Posterior cingulate gyrus (tissue), 11 donors: ENCODE measurements around the gene CDH22.
A peak's percentile ranks its signal among the peaks of the same experiment; 100 is the strongest.

ENCODE experiments used
- DNase-seq, 10 donors: peaks; one replicate each; pipeline versions ENCODE4 v3.0.0 to v3.0.0-alpha.2; 2020 to 2021; ENCODE audit warnings: mixed read lengths in 3 of 10
- intact Hi-C: fragments of 100-400 bp; cut with DNase I; formaldehyde crosslinking; loops from one replicate; pipeline ENCODE4 v1.15.1; 2023

The CDH22 gene

GRCh38 chr20:46325789-46326188, 17.5 kb upstream of the CDH22 start:
- DNase-seq = no peak
- intact Hi-C loops = no loop called here

GRCh38 chr20:46324960-46325703, 16.8 kb upstream of the CDH22 start:
- no peak for DNase-seq
- intact Hi-C loops = no loop called here

GRCh38 chr20:46324379-46324778, 16.1 kb upstream of the CDH22 start:
- DNase-seq = no peak
- intact Hi-C loops = no loop called here

- intact Hi-C loops = no loop called here
- DNase-seq = no peak
These were observed 15.3 kb upstream of the CDH22 start for GRCh38 chr20:46323557-46323956.

GRCh38 chr20:46322641-46323040, 14.3 kb upstream of the CDH22 start:
- DNase-seq = no peak
- intact Hi-C loops = no loop called here

DNA sequence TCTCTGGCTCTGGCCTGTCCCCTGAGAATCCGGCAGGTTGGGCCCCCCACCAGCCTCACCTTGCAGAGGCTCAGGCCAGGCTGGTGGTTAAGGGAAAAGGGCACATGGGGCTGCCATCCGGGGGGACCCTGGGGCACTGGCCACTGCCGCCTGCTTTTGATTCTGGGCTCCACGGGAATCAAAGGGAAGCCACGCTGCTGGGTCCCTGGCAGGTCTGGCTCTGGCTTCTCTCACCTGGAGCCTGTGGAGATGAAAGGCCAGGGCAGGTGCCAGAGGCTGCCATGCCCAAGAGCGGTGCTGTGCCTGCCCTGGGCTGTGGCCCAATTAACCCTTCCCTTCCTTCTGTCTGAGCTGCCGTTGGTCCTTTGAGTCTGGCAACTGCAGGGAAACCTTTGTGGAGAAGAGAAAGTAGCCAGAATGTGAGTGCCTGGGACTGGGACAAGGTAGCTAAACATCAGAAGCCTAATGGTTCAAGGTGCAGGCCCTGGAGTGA, 9.4 kb upstream of the CDH22 start:
- intact Hi-C loops = no loop called here
- DNase-seq = peak in 1 of 10 donors; percentile 65

DNA sequence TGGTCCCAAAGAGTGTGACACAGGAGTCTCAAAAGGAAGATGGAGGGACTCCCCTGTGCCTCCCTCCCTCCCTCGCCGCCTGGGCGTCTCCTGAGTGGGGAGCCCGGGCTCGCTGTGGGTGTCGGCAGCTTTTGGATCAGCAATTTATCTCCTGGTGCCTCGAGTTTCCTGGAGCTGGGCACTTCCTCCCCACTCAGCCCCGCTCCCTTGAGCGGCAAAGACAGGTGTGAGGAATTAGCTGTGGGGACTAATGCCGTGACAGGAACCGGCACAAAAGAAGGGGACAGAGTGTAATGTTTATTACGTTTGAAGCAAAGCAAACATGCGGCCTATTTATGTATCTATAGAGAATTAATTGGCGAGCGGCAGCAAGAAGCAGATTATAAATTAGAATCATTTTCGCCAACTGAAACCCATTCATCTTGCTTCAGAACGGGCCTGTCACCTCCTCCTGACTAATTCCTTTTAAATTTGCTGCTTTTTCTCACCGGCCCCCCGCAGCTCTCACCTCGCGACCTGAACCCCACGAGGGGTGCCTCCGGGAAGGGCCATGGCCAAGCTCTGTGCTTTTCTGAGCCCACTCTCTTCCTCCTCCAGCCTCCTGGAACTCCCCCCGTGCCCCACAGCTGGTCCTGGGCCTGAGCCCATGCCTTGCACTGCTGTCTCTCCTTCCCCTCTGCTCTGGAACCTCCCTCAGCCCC, 8.8 kb upstream of the CDH22 start:
- intact Hi-C loops = no loop called here
- DNase-seq = peak in 1 of 10 donors; percentile 57

- intact Hi-C loops = no loop called here
- DNase-seq = peak in 1 of 10 donors; percentile 60
These were observed 7.0 kb upstream of the CDH22 start for GRCh38 chr20:46315311-46315710.

DNA sequence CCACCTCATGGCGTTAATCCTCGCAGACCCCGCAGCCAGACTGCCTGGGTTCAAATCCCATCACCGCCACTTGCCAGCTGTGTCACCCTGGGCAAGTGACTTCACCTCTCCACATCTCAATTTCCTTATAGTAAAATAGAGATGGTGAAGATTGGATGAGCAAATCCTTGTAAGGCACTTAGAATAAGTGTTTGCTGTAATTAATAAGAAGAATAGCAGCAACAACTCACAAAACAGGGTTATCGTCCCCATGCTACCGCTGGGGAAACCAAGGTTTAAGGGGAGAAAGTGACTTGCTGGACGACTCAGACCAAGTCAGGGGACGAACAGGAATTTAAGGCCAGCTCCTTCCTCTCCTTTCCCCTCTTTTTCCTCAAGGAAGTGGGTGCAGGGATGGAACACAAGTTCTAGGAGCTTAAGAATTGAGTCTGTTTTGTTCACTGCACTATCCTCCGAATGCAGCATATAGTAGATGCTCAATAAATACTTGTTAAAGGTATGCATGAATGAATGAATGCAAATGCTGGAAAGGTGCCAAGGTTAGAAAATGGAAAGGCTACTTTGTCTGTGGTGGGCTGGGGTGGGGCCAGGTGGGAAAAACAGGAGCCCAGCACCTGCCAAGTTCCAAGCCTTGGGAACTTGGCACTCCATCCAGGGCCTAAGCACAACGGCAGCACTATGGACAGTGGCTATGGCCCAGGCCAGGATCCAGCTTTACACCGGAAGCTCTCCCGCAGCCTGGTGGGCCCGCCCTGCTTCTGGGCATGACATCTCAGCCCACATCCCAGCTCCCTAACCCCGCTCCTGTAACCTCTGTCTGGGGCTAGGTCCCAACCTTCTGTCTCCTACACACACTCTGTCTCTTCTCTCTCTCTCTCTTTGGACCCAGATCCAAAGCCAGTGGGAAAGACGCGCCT, 4.9 kb upstream of the CDH22 start:
- intact Hi-C loops = no loop called here

GRCh38 chr20:46312075-46312944, 4.0 kb upstream of the CDH22 start:
- no peak for DNase-seq
- intact Hi-C loops = no loop called here

More for the DNA sequence above, 4.9 kb upstream of the CDH22 start:
- peak in 2 of 10 donors; percentile 45 to 63 for DNase-seq

- DNase-seq = peak in 1 of 10 donors; percentile 24
- intact Hi-C loops = no loop called here
These were observed 3.4 kb upstream of the CDH22 start for GRCh38 chr20:46311719-46312074.

- peak in 1 of 10 donors; percentile 55 for DNase-seq
- intact Hi-C loops = no loop called here
These were observed 2.8 kb upstream of the CDH22 start for GRCh38 chr20:46311039-46311650.

GRCh38 chr20:46309945-46310344, 1.6 kb upstream of the CDH22 start:
- DNase-seq = peak in 1 of 10 donors; percentile 8
- intact Hi-C loops = loop anchor here (2.0 kb wide), 2 partner anchors 39 to 179 kb away; no protein-coding TSS in a partner anchor

- intact Hi-C loops = loop anchor here (2.0 kb wide), 2 partner anchors 41 to 177 kb away; no protein-coding TSS in a partner anchor
- DNase-seq = no peak
These were observed 370 bp downstream of the CDH22 start for GRCh38 chr20:46307999-46308257.

- peak; percentile 25 to 94 (median 54) for DNase-seq
- intact Hi-C loops = no loop called here
These were observed 929 bp downstream of the CDH22 start for GRCh38 chr20:46307139-46307998.

DNA sequence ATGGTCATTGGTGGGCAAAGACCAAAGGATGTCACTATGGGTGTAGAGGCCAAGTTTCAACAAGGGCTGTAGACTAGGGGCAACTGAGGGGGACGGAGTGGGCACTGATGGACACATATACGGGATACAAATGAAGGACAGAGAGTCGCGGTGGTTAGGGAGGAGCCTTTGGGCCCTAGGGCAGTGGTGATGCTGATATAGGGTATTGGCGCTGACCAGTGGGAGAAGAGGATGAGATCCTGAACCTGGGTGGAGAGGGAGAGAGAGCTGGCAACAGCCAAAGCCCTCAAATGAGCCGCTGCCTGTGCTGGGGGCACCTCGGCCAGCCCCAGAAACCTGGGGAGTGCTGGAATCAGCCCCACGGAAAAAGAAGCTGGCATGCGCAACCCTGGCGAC, 1.6 kb downstream of the CDH22 start:
- no peak for DNase-seq
- intact Hi-C loops = no loop called here

GRCh38 chr20:46305973-46306360, 2.3 kb downstream of the CDH22 start:
- peak in 1 of 10 donors; percentile 55 for DNase-seq
- intact Hi-C loops = no loop called here

GRCh38 chr20:46305331-46305972, 2.8 kb downstream of the CDH22 start:
- intact Hi-C loops = no loop called here
- DNase-seq = peak in 1 of 10 donors; percentile 43
